ENCODE results near the gene PPARGC1A.

Gene PPARGC1A, protein sequence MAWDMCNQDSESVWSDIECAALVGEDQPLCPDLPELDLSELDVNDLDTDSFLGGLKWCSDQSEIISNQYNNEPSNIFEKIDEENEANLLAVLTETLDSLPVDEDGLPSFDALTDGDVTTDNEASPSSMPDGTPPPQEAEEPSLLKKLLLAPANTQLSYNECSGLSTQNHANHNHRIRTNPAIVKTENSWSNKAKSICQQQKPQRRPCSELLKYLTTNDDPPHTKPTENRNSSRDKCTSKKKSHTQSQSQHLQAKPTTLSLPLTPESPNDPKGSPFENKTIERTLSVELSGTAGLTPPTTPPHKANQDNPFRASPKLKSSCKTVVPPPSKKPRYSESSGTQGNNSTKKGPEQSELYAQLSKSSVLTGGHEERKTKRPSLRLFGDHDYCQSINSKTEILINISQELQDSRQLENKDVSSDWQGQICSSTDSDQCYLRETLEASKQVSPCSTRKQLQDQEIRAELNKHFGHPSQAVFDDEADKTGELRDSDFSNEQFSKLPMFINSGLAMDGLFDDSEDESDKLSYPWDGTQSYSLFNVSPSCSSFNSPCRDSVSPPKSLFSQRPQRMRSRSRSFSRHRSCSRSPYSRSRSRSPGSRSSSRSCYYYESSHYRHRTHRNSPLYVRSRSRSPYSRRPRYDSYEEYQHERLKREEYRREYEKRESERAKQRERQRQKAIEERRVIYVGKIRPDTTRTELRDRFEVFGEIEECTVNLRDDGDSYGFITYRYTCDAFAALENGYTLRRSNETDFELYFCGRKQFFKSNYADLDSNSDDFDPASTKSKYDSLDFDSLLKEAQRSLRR

DNA sequence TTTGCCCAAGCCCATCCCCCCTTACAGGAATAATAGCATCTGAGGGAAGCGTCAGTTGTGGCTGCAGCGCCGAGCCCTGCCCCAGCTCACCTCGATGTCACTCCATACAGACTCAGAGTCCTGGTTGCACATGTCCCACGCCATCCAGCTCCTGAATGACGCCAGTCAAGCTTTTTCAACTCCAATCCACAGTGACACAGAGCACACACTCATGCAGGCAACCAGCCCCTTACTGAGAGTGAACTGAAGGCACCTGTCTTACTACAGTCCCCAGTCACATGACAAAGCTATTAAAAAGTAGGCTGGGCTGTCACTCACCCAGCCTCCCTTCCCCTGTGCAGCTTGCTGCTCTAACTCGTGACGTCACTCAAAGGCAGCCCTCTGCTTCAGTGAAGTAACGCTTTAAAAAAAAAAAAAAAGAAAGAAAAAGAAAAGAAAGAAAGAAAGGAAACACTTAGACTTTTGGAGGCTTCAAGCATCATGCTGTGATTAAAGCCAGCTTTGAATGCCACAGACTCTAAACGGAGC is at the start of gene PPARGC1A:
Gene PPARGC1A (minus strand): TSS at position 234 of the 528 bp plus-strand sequence. CDS start 90 bp downstream, at position 144.
- no peak for DNase-seq (ENCODE audit: low read depth in 2 of 2)

DNA sequence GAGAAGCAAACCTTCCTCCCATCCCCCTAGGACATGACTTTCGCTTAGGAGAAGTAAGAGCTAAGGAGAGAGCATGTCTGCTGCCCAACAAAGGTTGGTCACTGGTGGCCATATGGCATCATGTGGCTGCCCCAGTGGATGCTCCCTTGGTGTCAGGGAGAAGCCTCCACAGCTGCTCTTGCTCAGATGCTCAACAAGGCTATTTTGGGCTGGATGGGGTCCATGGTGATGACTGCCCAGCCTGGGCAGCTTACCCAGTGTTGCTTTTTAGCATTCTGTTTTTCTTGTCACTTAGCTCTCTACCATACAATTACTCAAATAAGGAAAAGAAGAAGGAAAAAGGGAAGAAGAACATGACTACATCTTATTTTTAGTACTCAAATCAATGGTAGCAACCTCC is 48.9 kb upstream of the PPARGC1A start:
- no peak for DNase-seq (ENCODE audit: low read depth in 2 of 2)

DNA sequence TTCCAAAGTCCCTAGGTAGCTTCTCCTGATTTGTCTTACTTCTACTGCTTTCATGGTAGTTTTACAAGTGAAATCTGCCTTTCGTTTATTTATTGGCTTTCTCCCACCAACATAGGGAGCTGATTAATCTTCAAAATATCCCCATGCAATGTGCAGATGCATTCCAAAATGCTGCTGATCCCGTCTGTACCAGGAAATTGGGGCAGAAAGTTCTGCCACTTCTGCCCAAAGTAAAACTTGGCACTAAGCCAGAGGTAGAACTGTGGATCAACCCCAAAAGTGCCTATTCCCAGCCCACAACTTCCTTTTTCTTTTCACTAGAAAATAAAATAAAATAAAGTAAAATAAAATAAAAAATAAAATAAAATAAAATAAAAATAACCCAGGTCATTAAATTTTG is 47.3 kb upstream of the PPARGC1A start:
- no peak for DNase-seq (ENCODE audit: low read depth in 2 of 2)

DNA sequence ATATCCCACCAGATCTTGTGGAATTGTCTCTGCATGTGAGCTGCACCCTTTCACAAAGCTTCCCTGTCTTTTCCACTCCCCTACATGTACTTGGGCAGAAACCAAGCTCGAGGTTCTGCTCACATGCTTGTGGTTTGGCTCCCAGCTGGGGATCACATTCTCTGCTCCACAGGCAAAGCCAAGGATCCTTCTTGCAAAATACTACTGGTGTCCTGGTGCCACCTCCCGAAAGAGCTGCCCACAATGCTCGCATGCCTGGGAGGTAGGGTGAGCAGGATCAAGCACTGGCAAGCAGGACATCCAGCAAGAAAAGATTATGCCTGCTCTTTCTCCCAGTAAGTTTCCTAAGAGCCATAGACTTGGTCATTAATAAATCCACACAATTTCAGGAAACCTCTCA is 45.1 kb upstream of the PPARGC1A start:
- DNase-seq (ENCODE audit: low read depth in 2 of 2): no peak

DNA sequence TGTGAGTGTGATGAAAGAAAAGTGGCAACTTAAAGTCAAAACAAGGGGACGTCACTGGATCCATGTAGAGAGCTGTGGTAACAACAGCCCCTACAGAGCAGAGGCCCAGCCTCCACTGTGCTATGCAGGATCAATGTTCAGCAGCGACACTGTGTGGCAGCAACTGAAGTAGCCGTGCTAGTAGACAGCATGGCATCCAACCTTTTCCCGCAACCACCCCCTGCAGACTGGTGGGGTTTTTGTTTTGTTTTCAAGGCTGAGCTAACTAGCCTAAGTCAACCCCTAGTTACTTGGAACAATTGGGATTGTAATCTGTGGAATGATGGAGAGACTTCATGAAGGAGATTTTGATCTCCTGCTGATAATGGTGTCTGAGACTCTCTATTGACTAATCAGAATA is 44.4 kb upstream of the PPARGC1A start:
- no peak for DNase-seq (ENCODE audit: low read depth in 2 of 2)

DNA sequence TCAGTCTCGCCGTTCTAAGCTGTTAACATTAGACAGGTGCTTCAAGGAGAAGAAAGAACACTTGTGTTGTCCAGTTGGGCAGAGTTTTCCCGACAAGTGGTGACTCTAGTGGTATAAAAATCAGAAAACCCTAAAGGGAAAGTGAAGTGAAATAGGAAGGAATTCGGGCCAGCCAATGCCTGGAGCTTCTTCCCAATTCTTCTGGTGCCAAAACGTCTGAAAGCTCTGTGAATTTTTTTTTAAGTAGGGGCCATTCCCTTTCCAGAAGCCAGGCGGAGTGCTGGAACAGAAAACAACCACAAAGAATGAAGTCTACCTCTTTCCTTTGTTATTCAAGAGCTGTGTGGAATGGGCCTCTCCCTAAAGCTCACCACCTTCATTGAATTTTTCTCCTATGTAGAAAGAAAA is 43.1 kb upstream of the PPARGC1A start:
- DNase-seq (ENCODE audit: low read depth in 2 of 2): no peak

DNA sequence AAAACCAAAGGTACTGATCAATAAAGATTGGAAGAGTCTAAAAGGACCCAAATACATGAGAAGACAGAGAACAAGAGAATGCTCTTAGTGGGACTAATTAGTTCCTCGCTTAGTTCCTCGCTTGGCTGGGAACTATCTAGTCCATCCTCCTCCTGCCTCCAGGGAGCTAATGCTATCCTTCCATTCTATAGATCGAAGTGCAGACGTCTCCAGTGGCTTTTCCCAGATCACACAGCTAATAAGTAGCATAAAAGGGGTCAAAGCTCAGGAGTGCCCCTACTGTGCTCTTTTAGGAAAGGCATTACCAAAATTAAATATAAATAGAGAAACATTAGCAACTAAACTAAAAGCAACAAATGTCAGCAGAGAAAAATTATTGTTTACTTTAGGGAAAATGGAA is 42.3 kb upstream of the PPARGC1A start:
- no peak for DNase-seq (ENCODE audit: low read depth in 2 of 2)

DNA sequence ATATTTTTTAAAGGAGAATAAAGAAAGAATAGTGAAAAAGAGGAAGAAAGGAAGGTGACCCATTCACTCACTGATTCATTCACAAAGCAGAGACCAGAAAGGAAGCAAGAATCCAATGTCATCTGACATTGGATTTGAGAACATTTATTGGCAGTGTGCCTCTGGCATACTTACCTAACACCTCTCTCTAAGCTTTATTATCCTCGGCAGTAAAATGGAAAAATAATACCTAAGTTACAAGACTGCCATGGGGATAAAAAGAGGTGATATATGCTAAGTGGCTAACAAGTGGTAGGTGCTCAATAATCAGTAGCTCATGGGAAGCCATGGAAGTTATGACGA is 41.6 kb upstream of the PPARGC1A start:
- DNase-seq (ENCODE audit: low read depth in 2 of 2): no peak

DNA sequence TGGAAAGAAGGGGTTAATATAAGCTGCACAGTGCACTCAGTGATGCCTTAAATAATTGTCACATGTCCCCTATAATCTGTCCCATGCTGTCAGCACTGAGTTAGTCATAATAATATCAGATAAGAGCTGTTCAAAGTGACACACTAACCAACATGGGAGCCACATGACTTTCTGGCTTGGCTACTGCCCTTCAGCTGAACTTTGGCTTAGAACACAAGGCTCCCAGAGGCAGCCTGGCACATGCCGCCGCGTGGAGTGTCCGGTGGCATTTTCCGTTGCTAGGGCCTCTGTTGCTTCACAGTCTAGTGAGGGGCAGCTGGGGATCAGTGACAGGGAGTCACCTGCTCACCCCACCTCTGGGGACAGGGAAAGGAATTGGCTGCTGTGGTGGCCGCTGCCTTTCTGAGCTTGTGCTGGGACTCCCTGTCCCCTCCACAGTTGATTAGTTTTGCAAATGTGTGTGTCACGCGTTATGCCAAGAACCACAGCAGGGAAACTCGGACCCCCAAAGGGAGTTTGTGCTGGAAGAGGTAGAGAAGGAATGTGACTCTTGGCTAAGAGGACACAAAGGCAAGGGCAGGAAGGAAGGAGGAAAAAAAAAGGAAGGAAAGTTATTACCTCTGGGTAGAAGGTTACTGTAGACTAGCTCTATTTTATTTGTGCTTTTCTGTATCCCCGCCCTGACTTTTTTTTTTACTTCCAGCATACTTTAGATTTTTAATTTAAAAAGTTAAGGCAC is 41.1 kb upstream of the PPARGC1A start:
- no peak for DNase-seq (ENCODE audit: low read depth in 2 of 2)

DNA sequence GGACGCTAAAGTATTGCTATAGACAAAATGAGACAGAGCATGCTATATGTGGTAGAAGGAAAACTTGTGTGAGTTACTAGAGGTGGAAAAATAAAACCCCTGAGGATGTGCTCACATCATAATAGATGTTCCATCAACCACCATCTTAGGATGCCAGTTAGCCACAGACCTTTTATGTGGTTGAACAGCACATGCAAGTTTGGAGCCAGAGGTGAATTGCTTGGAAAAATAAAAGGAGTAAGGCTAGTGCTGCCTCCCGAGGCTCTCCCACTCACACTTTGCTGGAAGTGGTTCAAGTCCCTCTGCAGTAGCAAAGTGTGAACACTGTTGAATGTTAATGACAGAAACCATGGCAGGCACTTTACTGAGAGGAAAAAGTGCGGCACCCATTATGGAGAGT is 39.4 kb upstream of the PPARGC1A start:
- no peak for DNase-seq (ENCODE audit: low read depth in 2 of 2)

DNA sequence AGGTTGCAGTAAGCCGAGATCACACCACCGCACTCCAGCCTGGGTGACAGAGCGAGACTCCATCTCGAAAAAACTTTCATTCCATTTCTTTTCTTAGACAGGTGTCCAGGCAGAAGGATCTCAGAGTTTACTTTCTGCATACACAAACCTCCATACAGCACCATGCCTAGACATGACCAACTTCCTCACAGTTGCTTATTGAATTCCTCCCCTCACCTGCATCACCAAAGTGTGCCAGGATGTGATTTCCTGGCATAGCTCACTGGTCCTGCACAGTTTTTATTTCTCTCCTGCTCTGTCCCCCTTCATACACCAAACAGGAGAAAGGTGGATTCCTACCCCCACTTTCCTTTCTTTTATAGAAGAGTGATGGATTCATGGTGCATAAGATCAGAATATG is 34.7 kb upstream of the PPARGC1A start:
- DNase-seq (ENCODE audit: low read depth in 2 of 2): no peak

DNA sequence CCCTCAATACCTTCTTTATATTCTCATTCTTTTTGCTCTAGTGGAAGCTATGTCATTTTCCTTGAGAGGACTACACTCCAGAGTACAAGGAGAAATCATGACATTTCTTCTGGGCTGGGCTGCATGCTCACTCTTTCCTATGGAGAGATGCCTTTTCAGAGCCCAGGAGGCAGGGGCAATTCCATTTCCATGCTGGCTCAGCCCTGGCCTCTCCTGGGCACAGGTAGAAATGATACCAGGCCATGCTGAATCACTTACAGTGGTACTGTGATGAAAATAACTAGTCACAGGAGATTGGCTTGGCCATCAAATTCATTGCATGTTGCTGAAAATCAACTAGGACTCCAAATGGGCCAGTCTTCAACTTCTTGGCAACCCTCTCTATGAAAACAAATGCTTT is 34.0 kb upstream of the PPARGC1A start:
- no peak for DNase-seq (ENCODE audit: low read depth in 2 of 2)

DNA sequence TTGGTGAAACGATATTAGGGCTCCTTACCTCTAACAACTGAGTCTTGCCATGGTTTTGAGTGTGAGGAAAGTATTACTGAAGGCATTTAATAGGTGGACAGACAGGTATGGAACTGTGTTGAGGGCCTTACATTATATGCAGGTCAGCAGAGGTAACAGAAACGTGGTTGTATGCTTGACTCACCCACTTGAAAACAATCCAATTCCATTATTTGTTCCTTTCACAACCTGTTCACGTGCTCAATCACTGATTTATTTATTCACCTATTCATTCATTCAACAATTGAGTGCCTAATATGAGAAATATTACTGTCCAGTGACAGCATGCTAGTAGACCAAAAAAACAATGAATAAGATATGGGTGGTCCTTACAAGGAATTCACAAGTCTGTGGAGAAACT is 33.3 kb upstream of the PPARGC1A start:
- no peak for DNase-seq (ENCODE audit: low read depth in 2 of 2)

DNA sequence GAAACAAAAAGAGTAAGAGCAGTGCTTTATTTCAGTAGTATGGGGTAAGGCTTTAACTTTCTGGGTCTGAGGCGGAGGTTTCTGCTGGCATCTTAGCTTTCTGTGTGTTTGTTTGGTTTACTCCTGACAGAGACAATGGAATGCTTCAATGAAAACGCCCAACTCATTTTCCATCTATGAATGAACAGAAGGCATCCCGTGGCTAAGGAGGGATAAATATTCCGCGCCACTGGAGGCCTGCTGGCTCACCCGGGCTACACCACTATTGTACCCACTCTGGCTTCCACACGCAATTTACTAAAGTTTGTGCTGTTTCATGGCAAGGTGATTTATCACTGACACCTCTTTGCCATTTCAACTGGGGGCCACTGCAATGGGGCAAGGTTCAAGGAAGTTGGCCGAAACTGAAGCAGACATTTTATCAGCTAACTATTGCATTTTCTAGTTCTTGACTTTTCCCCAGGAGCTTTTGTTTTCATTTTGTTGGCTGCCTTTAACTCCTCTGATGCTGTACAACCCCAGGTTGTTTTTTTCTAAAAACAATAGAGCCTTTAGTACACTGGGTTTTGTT is 32.8 kb upstream of the PPARGC1A start:
- DNase-seq (ENCODE audit: low read depth in 2 of 2): no peak

DNA sequence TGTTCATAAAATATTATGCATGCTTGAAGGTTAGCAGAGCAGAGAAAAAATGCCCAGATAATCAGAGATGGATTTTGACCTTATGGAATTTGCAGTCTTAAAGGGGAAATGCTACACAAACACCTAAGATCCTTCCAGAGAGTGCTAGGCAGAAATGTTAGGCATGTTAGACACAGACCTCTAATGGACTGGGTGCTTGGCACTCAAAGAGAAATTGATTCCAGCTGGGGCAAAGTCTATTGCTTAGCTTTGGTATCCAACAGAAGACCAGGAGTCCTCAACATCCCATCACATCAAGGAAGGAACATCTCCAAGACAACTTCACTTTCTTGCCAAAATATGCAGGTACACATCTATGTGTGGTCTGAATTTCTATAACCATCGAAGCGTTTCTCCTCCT is 32.2 kb upstream of the PPARGC1A start:
- DNase-seq (ENCODE audit: low read depth in 2 of 2): no peak

DNA sequence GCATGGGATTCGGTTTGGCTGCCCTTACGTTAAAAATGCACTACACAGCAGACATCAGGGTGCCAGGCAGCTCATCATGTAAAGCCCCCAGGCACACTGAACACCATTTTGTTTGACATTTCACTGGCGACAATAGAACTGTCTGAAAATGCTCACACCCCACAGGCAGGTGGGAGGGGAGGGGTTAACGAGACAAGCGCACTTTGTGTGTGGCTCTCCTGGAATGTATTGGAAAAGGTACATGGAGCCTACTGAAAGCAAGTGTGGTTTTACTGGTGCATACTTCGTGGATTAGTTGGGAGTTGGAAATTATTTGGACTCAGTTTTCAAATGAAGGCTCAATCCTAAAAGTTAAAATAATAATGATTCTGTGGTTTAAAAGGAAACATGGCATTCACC is 31.6 kb upstream of the PPARGC1A start:
- DNase-seq (ENCODE audit: low read depth in 2 of 2): no peak

DNA sequence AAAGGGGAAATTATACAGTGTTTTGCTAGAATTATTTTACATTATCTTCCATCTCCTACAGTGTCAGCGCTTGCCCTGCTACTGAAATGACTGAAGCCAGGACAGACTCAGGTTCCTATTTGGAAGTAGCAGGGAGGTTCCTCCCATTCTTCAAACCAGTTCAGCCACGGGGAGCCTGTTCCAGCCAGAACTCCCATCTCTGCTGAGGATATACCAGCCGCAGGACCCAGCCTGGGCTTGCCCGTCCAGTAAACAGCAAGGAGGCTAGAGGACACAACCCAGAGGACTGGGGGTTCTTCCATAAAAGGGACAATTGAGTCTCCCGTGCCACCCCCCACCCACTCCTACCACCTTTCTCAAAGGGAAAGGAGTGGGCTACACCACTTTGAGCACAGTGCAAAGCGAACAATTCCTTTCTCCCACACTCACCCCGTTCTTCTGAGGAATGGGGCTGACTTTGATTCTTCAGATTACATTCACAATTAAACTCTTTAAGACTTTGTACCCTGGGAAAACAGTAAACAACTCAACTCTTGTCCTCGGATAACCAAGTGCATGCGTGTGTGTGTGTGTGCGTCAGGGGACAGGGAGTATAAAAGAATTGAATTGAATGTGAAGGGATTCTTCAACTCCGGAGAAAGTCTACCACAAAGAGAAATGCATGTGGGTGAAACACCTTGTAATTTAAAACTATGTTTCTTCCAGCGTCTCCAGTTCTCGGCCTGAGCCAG is 31.0 kb upstream of the PPARGC1A start:
- DNase-seq (ENCODE audit: low read depth in 2 of 2): no peak

DNA sequence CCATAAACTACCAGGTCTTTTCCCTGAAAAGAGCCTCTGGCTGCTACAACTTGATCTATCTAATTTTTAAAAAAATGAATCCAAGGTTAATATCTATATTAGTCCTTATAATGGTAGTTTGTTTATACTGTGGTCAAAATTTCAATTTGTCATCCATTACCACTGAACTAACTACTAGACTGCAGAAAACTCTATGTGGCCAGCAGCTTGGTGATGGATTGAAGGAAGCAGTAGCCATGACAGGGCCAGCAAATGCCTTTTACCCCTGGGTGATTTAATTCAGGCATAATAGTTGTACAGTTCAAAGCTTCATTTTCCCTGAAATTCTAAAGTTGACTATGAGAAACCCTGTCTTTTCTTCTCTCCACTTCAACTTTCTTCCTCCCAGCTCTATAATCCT is 30.4 kb upstream of the PPARGC1A start:
- DNase-seq (ENCODE audit: low read depth in 2 of 2): no peak

DNA sequence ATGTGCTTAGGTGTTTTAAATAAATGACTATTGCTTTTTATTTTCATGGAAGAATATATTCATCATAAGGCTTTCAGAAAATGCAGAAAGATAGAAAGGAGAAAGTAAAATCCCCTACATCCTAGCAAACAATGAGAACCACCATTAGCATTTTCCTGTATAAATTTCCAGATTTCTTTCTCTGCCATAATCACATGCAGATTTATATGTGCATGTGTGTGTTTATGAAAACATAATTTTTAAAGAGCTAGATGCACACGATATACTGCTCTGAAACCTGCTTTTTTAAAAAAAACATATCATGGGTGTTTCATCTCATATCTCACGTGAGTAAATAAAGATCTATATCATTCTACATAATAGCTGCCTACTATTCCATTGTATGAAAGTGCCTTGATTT is 26.4 kb upstream of the PPARGC1A start:
- DNase-seq (ENCODE audit: low read depth in 2 of 2): no peak

DNA sequence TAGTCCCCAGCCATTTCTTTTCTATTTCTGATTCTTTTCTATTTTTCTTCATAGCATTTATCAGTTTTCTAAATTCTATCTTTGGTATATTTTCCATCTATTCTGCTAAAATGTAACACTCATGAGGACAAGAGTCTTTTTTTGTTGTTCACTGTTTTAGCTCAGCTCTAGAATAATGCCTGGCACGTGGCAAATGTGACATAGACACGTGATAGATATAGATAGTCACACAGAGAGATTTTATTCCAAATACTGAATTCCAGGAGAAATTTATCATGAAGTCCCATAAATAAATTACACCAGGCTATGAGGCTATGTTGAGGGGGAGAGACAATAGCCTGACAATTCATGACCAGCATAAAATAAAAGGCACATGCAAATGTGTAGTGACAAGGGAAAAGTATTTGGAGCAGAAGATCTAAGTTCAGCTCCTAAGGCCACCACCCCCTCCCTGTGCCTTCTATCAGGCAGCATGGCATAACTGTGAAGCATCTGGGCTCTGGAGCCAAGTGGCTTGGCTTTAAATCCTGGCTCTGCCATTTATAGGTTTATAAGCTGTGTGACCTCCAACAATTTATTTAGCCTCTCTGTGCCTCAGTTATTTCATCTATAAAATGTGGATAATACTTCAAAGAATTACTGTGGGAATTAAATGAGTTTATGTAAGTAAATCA is 25.7 kb upstream of the PPARGC1A start:
- DNase-seq (ENCODE audit: low read depth in 2 of 2): no peak
